GM12874 (cell line): ENCODE measurements around the gene APBB1.

Experiments
- TF ChIP-seq, protein P1 (sequence below): IDR thresholded peaks from 2 replicates; pipeline ENCODE4 v1.5.1; 2011; ENCODE audit warnings: low read depth, mild to moderate bottlenecking, control low read depth, low read length, moderate library complexity; ENCODE audit not compliant: insufficient read depth

APBB1 gene

DNA sequence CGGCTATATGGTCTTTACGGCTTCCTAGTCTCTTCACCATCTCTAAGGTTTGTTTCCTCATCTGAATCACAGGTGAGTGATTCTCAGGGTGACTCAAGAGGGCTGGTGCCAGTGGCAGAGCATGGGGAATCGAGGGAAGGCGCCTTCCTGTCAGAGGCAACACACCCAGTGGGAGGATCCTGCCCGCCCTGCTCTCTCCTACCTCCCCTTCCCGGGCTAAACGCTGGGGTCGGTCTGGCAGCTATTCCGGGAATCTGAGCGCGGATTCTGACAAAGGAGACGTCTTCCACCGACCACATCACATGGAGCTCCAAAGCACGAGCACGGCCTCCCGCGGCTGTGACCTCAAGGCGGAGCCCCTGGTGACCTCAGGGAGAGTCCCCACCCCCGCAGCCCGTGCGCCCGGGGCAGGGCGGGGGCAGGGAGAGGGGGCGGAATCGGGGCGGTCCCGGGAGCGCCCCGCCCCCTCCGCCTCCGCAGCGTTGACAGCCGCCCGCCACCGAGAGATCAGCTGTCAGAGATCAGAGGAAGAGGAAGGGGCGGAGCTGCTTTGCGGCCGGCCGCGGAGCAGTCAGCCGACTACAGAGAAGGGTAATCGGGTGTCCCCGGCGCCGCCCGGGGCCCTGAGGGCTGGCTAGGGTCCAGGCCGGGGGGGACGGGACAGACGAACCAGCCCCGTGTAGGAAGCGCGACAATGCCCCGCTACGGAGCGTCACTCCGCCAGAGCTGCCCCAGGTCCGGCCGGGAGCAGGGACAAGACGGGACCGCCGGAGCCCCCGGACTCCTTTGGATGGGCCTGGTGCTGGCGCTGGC, 28.8 kb downstream of the APBB1 start, which contains the start of gene SMPD1:
Gene SMPD1 (plus strand): TSS at position 570 of the 813 bp plus-strand sequence. CDS start 125 bp downstream, at position 695.
- TF ChIP-seq, protein P1, sequence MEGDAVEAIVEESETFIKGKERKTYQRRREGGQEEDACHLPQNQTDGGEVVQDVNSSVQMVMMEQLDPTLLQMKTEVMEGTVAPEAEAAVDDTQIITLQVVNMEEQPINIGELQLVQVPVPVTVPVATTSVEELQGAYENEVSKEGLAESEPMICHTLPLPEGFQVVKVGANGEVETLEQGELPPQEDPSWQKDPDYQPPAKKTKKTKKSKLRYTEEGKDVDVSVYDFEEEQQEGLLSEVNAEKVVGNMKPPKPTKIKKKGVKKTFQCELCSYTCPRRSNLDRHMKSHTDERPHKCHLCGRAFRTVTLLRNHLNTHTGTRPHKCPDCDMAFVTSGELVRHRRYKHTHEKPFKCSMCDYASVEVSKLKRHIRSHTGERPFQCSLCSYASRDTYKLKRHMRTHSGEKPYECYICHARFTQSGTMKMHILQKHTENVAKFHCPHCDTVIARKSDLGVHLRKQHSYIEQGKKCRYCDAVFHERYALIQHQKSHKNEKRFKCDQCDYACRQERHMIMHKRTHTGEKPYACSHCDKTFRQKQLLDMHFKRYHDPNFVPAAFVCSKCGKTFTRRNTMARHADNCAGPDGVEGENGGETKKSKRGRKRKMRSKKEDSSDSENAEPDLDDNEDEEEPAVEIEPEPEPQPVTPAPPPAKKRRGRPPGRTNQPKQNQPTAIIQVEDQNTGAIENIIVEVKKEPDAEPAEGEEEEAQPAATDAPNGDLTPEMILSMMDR = no peak

DNA sequence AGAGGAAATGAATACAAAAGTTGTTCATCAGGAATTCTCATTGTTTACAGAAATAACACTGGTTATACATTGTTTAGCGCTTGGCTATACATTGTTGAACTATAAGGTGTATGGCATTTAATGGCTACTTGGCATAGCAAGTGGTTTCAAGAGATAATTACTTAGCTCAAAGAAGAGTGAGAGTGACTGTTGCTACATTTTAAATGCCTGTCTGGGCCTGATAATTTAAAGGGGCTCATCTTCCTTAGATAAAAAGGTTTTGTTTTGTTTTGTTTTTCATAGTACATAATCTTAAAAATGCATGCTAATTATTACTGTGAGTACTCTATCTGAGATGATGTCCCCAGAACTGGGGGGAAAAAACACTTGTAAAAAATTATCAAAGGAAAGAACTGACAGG, 30.1 kb downstream of the APBB1 start:
- TF ChIP-seq, protein P1 = no peak

DNA sequence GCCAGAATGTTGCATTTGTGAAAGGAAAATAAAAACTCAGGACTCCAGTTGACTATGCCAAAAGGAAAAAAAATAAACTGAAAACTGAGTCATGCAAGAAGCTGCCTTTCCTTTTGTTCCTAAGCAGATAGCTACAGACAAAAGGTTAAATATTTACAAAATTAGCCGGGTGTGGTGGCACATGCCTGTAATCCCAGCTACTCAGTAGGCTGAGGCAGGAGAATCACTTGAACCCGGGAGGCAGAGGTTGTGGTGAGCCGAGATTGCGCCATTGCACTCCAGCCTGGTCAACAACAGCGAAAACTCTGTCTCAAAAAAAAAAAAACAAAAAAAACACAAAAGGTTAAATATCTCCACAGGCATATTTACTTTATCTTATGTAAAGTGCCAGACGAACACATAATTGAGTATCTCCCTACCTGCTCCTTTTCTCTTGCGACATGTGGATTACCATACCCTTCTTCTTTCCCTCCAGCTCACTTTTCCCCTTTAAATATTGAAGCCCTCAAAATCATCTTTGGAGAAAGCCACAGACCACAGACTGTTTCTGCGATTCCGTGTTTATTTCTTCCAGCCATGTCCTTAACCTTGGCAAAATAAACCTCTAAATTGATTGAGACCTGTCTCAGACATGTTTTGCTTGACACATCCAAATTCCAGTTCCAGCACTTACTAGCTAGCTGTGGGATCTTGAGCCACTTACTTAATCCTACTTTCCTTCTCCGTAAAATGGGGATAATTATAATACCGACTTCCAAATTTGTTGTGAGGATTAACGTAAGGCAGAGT, 30.9 kb downstream of the APBB1 start:
- TF ChIP-seq, protein P1 = no peak

DNA sequence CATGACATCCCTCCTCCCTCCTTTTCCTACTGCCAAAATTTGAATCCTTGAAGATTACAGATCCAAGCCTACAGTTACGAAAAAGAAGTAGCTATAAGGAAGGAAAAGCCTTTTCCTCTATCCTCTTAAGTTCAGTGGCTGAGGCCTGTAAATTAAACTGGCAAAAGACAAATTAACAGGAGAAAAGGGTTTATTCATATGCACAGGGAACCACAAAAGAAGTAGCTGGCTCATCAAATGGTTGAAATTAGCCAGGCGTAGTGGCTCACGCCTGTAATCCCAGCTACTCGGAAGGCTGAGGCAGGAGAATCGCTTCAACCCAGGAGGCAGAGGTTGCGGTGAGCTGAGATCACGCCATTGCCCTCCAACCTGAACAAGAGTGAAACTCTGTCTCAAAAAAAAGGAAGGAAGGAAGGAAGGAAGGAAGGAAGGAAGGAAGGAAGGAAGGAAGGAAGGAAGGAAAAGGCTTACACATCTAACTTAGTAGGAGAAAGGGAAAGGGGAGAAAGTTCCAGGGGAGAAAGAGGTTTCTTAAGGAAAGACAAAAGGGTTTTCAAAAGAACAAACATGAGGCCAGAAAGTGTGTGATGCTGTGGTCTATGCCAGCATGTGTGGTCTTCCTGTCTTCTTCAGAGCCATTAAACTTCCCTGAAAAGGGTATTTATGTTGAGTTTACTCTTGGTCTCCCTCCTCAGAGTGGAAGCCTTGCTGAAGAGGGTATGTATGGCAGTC, 33.7 kb downstream of the APBB1 start:
- TF ChIP-seq, protein P1 = no peak

DNA sequence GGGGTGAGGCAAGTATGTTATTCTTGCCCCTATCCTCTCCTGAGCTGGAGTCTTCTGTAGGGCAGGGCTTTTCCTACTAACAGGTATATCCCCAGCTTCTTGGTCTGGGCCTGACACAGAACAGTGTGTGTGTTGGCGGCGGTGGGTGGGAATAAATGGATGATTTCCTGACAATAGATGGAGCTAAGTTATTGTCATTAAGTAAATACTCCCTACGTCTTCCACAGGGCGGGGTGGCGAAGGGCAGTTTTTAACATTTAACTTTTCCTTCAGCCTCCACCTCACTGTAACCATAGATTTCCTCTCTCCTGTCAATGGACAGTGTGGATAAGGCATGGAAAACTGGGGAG, 40.3 kb downstream of the APBB1 start:
- TF ChIP-seq, protein P1 = no peak

DNA sequence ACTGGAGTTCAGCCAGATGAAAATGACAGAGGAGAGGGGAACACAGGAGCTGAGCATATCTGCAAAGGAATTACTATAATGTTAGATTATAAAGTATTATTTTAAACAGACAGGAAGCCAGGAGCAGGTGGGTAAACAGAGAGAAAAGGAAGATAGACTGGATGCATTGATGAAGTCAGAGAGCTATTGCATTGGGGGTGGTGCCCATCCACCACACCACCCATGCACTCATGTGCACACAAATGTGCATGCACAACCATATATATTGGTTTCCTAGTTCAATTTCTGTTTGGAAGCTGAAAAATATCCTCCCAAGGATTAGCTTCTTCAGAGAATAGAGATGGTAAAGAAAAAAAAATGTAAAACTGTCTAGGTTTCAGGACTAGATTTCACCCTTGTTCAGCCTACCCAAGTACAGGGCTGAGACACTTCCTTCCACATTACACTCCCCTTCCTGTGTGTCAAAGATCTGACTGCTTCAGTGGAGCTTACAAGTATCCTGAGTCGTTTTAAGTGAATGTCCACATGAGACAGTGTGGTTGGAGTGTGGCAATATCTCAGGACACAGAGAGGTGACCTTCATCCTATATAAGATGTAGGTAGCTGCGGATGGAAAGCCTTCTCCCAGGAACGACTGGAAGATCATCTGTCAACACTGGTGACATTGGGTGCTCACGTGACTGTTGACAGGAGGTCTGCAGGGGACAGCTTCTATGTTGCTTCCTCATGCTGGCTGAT, 40.8 kb downstream of the APBB1 start:
- TF ChIP-seq, protein P1 = no peak
